Parathyroid adenoma (tissue), 2 donors: ENCODE results near the gene PDS5B.

Experiments
- H2AFZ ChIP-seq: fragments of 300-600 bp; sonication (generic); one replicate; pipeline ENCODE4 v1.7.0; 2017; ENCODE audit warnings: antibody characterized with exemption, mild to moderate bottlenecking
- H3K27ac ChIP-seq: fragments of 300-600 bp; sonication (generic); one replicate; pipeline ENCODE4 v1.7.0; 2017
- H3K27me3 ChIP-seq: fragments of 300-600 bp; sonication (generic); one replicate; pipeline ENCODE4 v1.7.0; 2017; ENCODE audit warnings: low read length; ENCODE audit not compliant: control insufficient read depth, insufficient read depth
- H3K36me3 ChIP-seq: fragments of 300-600 bp; sonication (generic); one replicate; pipeline ENCODE4 v1.7.0; 2017; ENCODE audit warnings: low read length; ENCODE audit not compliant: control insufficient read depth, insufficient read depth
- H3K4me1 ChIP-seq: fragments of 300-600 bp; sonication (generic); one replicate; pipeline ENCODE4 v1.7.0; 2017; ENCODE audit warnings: control low read depth
- H3K4me2 ChIP-seq: fragments of 300-600 bp; sonication (generic); one replicate; pipeline ENCODE4 v1.7.0; 2017; ENCODE audit warnings: low read length
- H3K4me3 ChIP-seq: fragments of 300-600 bp; sonication (generic); one replicate; pipeline ENCODE4 v1.7.0; 2017; ENCODE audit warnings: low read depth, low read length
- H3K79me2 ChIP-seq: fragments of 300-600 bp; sonication (generic); one replicate; pipeline ENCODE4 v1.7.0; 2017; ENCODE audit warnings: control low read depth
- H3K9ac ChIP-seq: fragments of 300-600 bp; sonication (generic); one replicate; pipeline ENCODE4 v1.7.0; 2017; ENCODE audit warnings: mild to moderate bottlenecking
- H3K9me3 ChIP-seq: fragments of 300-600 bp; sonication (generic); one replicate; pipeline ENCODE4 v1.7.0; 2017; ENCODE audit warnings: low read length; ENCODE audit not compliant: control insufficient read depth
- CTCF ChIP-seq: fragments of 300-600 bp; sonication (generic); IDR thresholded peaks from one replicate; pipeline ENCODE4 v1.7.0; 2017; ENCODE audit warnings: antibody characterized with exemption, mild to moderate bottlenecking
- donor health status: primary hyperparathyroidism.

The PDS5B gene

GRCh38 chr13:32745509-32745908 lies 159.3 kb downstream of the PDS5B start:
- no peaks in the 10 kb centered on the region for H3K4me1 ChIP-seq
- TF ChIP-seq CTCF, result no peak
- no peak overlapping the region for H3K4me2 ChIP-seq
- H3K9me3 ChIP-seq, result no peaks in the 10 kb centered on the region
- no peak overlapping the region for H3K4me3 ChIP-seq
- H3K36me3 ChIP-seq, result no peaks in the 10 kb centered on the region
- no peak overlapping the region for H2AFZ ChIP-seq
- H3K27me3 ChIP-seq, result no peaks in the 10 kb centered on the region
- no peak overlapping the region for H3K9ac ChIP-seq
- H3K27ac ChIP-seq, result no peak overlapping the region
- H3K79me2 ChIP-seq, result no peaks in the 10 kb centered on the region

- H2AFZ ChIP-seq, result no peak overlapping the region
- no peaks in the 10 kb centered on the region for H3K4me1 ChIP-seq
- no peak for TF ChIP-seq CTCF
- H3K79me2 ChIP-seq, result no peaks in the 10 kb centered on the region
- no peak overlapping the region for H3K4me3 ChIP-seq
- no peaks in the 10 kb centered on the region for H3K27me3 ChIP-seq
- H3K36me3 ChIP-seq, result no peaks in the 10 kb centered on the region
- no peaks in the 10 kb centered on the region for H3K9me3 ChIP-seq
- no peak overlapping the region for H3K9ac ChIP-seq
- no peak overlapping the region for H3K27ac ChIP-seq
- no peak overlapping the region for H3K4me2 ChIP-seq
Observed at GRCh38 chr13:32746474-32746873, 160.2 kb downstream of the PDS5B start.

- Histone ChIP-seq H3K27ac (no peak overlapping the region), H3K4me3 (no peak overlapping the region), H3K36me3 (no peaks in the 10 kb centered on the region), H3K9me3 (no peaks in the 10 kb centered on the region), H3K27me3 (no peaks in the 10 kb centered on the region), H3K79me2 (no peaks in the 10 kb centered on the region), H3K4me2 (no peak overlapping the region), H3K4me1 (no peaks in the 10 kb centered on the region), H3K9ac (no peak overlapping the region), H2AFZ (no peak overlapping the region)
- no peak for TF ChIP-seq CTCF
Observed at GRCh38 chr13:32748305-32748704, 162.1 kb downstream of the PDS5B start.

- no peaks in the 10 kb centered on the region for H3K36me3 ChIP-seq
- no peak overlapping the region for H3K27ac ChIP-seq
- no peaks in the 10 kb centered on the region for H3K27me3 ChIP-seq
- no peaks in the 10 kb centered on the region for H3K9me3 ChIP-seq
- H3K4me1 ChIP-seq, result no peaks in the 10 kb centered on the region
- no peak overlapping the region for H3K9ac ChIP-seq
- H2AFZ ChIP-seq, result no peak overlapping the region
- no peak for TF ChIP-seq CTCF
- H3K79me2 ChIP-seq, result no peaks in the 10 kb centered on the region
- H3K4me2 ChIP-seq, result no peak overlapping the region
- no peak overlapping the region for H3K4me3 ChIP-seq
Observed at GRCh38 chr13:32751340-32751739, 165.1 kb downstream of the PDS5B start.

GRCh38 chr13:32752311-32752710 lies 166.1 kb downstream of the PDS5B start:
- TF ChIP-seq CTCF, result no peak
- Histone ChIP-seq H3K4me2 (no peak overlapping the region), H3K4me1 (no peaks in the 10 kb centered on the region), H3K79me2 (no peaks in the 10 kb centered on the region), H3K4me3 (no peak overlapping the region), H3K36me3 (no peaks in the 10 kb centered on the region), H3K9ac (no peak overlapping the region), H3K9me3 (no peaks in the 10 kb centered on the region), H3K27me3 (no peaks in the 10 kb centered on the region), H2AFZ (no peak overlapping the region), H3K27ac (no peak overlapping the region)
